H9 (cell line): ENCODE data around the gene TMEM95. TPM values are rescaled to one million over a fixed set of nuclear protein-coding genes. Genes with fewer than 3 reads are reported as not detected.

Experiments used
- DNase-seq: peaks from one replicate; pipeline ENCODE4 v3.0.0-alpha.2; 2017
- H2AFZ ChIP-seq: one replicate; pipeline ENCODE4 v1.6.1; 2013; ENCODE audit warnings: mild to moderate bottlenecking, low read length, control low read depth, moderate library complexity
- H2AK5ac ChIP-seq: 2 replicates; pipeline ENCODE4 v1.6.1; 2013; ENCODE audit warnings: low read length, control low read depth, mixed read lengths; ENCODE audit not compliant: insufficient read length
- H2BK120ac ChIP-seq: one replicate; pipeline ENCODE4 v1.6.1; 2013; ENCODE audit warnings: low read depth, mild to moderate bottlenecking, low read length, control low read depth, inconsistent platforms; ENCODE audit not compliant: poor library complexity, severe bottlenecking
- H2BK12ac ChIP-seq: 2 replicates; pipeline ENCODE4 v1.6.1; 2013; ENCODE audit warnings: low read length, control low read depth, mixed read lengths, low read depth; ENCODE audit not compliant: insufficient read length
- H2BK15ac ChIP-seq: 2 replicates; pipeline ENCODE4 v1.6.1; 2013; ENCODE audit warnings: low read depth, low read length, control low read depth
- H2BK20ac ChIP-seq: one replicate; pipeline ENCODE4 v1.6.1; 2013; ENCODE audit warnings: low read depth, mild to moderate bottlenecking, low read length, control low read depth, inconsistent platforms; ENCODE audit not compliant: poor library complexity, severe bottlenecking
- H2BK5ac ChIP-seq: 2 replicates; pipeline ENCODE4 v1.6.1; 2013; ENCODE audit warnings: low read length, control low read depth, mixed read lengths; ENCODE audit not compliant: insufficient read length
- H3K14ac ChIP-seq: 2 replicates; pipeline ENCODE4 v1.6.1; 2013; ENCODE audit warnings: low read length, control low read depth; ENCODE audit not compliant: insufficient read depth
- H3K18ac ChIP-seq: 2 replicates; pipeline ENCODE4 v1.6.1; 2013; ENCODE audit warnings: low read depth, mild to moderate bottlenecking, mixed read lengths, low read length, control low read depth; ENCODE audit not compliant: insufficient read length
- H3K23ac ChIP-seq: 2 replicates; pipeline ENCODE4 v1.6.1; 2013; ENCODE audit warnings: low read length, control low read depth, mixed read lengths, low read depth; ENCODE audit not compliant: insufficient read length
- H3K23me2 ChIP-seq: 2 replicates; pipeline ENCODE4 v1.6.1; 2013; ENCODE audit warnings: low read depth, mild to moderate bottlenecking, mixed read lengths, low read length, control low read depth; ENCODE audit not compliant: insufficient read length, poor library complexity, severe bottlenecking
- H3K27ac ChIP-seq: 2 replicates; pipeline ENCODE4 v1.5.1; 2013; ENCODE audit warnings: low read length, control low read depth, mixed read lengths, low read depth; ENCODE audit not compliant: insufficient read length
- H3K27me3 ChIP-seq: 2 replicates; pipeline ENCODE4 v1.6.1; 2013; ENCODE audit warnings: low read length, control low read depth, inconsistent platforms; ENCODE audit not compliant: insufficient read depth
- H3K4ac ChIP-seq: 2 replicates; pipeline ENCODE4 v1.6.1; 2013; ENCODE audit warnings: low read depth, mild to moderate bottlenecking, control low read depth, inconsistent platforms, low read length, moderate library complexity
- H3K4me1 ChIP-seq: 2 replicates; pipeline ENCODE4 v1.6.1; 2013; ENCODE audit warnings: low read length, control low read depth, inconsistent platforms; ENCODE audit not compliant: insufficient read depth
- H3K4me2 ChIP-seq: 2 replicates; pipeline ENCODE4 v1.6.1; 2013; ENCODE audit warnings: low read length, control low read depth, mixed read lengths; ENCODE audit not compliant: insufficient read length, insufficient read depth
- H3K56ac ChIP-seq: 2 replicates; pipeline ENCODE4 v1.6.1; 2013; ENCODE audit warnings: low read depth, mild to moderate bottlenecking, mixed read lengths, low read length, control low read depth; ENCODE audit not compliant: insufficient read length
- H3K79me1 ChIP-seq: 2 replicates; pipeline ENCODE4 v1.6.1; 2013; ENCODE audit warnings: low read depth, mild to moderate bottlenecking, moderate library complexity, low read length, control low read depth, inconsistent platforms; ENCODE audit not compliant: insufficient read depth, poor library complexity, severe bottlenecking
- H3K79me2 ChIP-seq: 2 replicates; pipeline ENCODE4 v1.6.1; 2013; ENCODE audit warnings: low read length, control low read depth, inconsistent platforms; ENCODE audit not compliant: insufficient read depth
- H3K9ac ChIP-seq: 2 replicates; pipeline ENCODE4 v1.6.1; 2013; ENCODE audit warnings: low read length, control low read depth, mixed read lengths; ENCODE audit not compliant: insufficient read length; ENCODE audit errors: extremely low read depth
- H3K9me3 ChIP-seq: one replicate; pipeline ENCODE4 v1.6.1; 2013; ENCODE audit warnings: low read depth, low read length, inconsistent platforms; ENCODE audit not compliant: control insufficient read depth
- H3T11ph ChIP-seq: one replicate; pipeline ENCODE4 v1.6.1; 2013; ENCODE audit warnings: mild to moderate bottlenecking, low read length, control low read depth, inconsistent platforms
- H4K20me1 ChIP-seq: one replicate; pipeline ENCODE4 v1.6.1; 2013; ENCODE audit not compliant: control insufficient read depth, insufficient read length, insufficient read depth
- H4K5ac ChIP-seq: 2 replicates; pipeline ENCODE4 v1.6.1; 2013; ENCODE audit warnings: low read depth, mild to moderate bottlenecking, mixed read lengths, low read length, control low read depth; ENCODE audit not compliant: insufficient read length
- H4K8ac ChIP-seq: replicated peaks from 2 replicates; pipeline ENCODE4 v1.6.1; 2013; ENCODE audit warnings: low read length, control low read depth, mixed read lengths, low read depth; ENCODE audit not compliant: insufficient read length
- H4K91ac ChIP-seq: 2 replicates; pipeline ENCODE4 v1.6.1; 2013; ENCODE audit warnings: low read depth, mild to moderate bottlenecking, moderate library complexity, mixed read lengths, low read length, control low read depth; ENCODE audit not compliant: insufficient read length
- H3K27ac Mint-ChIP-seq, 3 experiments: 2 replicates in 2 of 3; 3 replicates in 1 of 3; pipeline ENCODE4 v1.8.0; 2020 to 2021; ENCODE audit warnings: mixed read lengths in 3 of 3, mild to moderate bottlenecking in 1 of 3, moderate library complexity in 1 of 3
- H3K27me3 Mint-ChIP-seq: 2 replicates; pipeline ENCODE4 v1.8.0; 2021; ENCODE audit warnings: low read depth, mild to moderate bottlenecking, moderate library complexity, mixed read lengths
- H3K36me3 Mint-ChIP-seq, 3 experiments: 2 replicates in 2 of 3; 3 replicates in 1 of 3; pipeline ENCODE4 v1.8.0; 2020 to 2021; ENCODE audit warnings: low read depth in 3 of 3, mixed read lengths in 3 of 3; ENCODE audit not compliant: insufficient read depth in 1 of 3
- H3K4me1 Mint-ChIP-seq, 2 experiments: 2 replicates each; pipeline ENCODE4 v1.8.0; 2020; ENCODE audit warnings: mixed read lengths in 2 of 2
- H3K4me3 Mint-ChIP-seq, 2 experiments: 2 replicates in 1 of 2; 3 replicates in 1 of 2; pipeline ENCODE4 v1.8.0; 2020 to 2021; ENCODE audit warnings: mild to moderate bottlenecking in 2 of 2, mixed read lengths in 2 of 2, moderate library complexity in 1 of 2
- H3K9me3 Mint-ChIP-seq, 2 experiments: 2 replicates in 1 of 2; 3 replicates in 1 of 2; pipeline ENCODE4 v1.8.0; 2020; ENCODE audit warnings: mild to moderate bottlenecking in 2 of 2, mixed read lengths in 2 of 2, moderate library complexity in 1 of 2
- CTCF ChIP-seq: fragments of 200-600 bp; sonication (generic); conservative IDR thresholded peaks from 3 replicates; pipeline ENCODE4 v1.8.0; 2021; ENCODE audit warnings: antibody characterized with exemption, mild to moderate bottlenecking
- WGBS: extraction: QIAGEN DNeasy Blood & Tissue Kit; methylation state at CpG from one replicate; pipeline ENCODE4 v1.1.7; 2013; ENCODE audit warnings: missing lambda C conversion rate, low lambda C conversion rate, mixed read lengths; ENCODE audit not compliant: insufficient read length; ENCODE audit errors: extremely low coverage; 5-methylcytosine and 5-hydroxymethylcytosine counted together
- total RNA-seq: library from RNA; stranded (reverse); gene quantifications from 2 replicates; pipeline ENCODE4 v1.2.1, GENCODE V29; 2021

The TMEM95 gene
- total RNA-seq, 1 experiment from 2014 or later, result not detected

GRCh38 chr17:7369825-7370224 lies 14.9 kb downstream of the TMEM95 start:
- H3K4me1 Mint-ChIP-seq, result peaks cover 5 to 24% of the 10 kb centered on the region in 2 experiments
- Histone ChIP-seq H3K27ac (no peak overlapping the region), H2BK120ac (no peak overlapping the region), H3K4ac (no peak overlapping the region), H4K5ac (no peak overlapping the region), H3K9ac (no peak overlapping the region), H2AFZ (no peak overlapping the region), H4K8ac (no peak overlapping the region), H4K91ac (no peak overlapping the region), H2BK5ac (no peak overlapping the region), H4K20me1 (no peaks in the 10 kb centered on the region), H3K27me3 (no peaks in the 10 kb centered on the region), H3T11ph (no peak overlapping the region), H2BK15ac (no peak overlapping the region), H2BK12ac (no peak overlapping the region), H3K14ac (no peak overlapping the region), H3K79me2 (no peaks in the 10 kb centered on the region), H2BK20ac (no peak overlapping the region), H3K9me3 (no peaks in the 10 kb centered on the region), H3K56ac (no peak overlapping the region), H3K18ac (no peak overlapping the region), H3K23me2 (no peaks in the 10 kb centered on the region), H3K4me1 (peaks cover 5% of the 10 kb centered on the region; the same call in 1 of the 2 replicates), H3K23ac (no peak overlapping the region), H3K79me1 (no peaks in the 10 kb centered on the region), H3K4me2 (no peak overlapping the region), H2AK5ac (no peak overlapping the region)
- no peak overlapping the region for H3K27ac Mint-ChIP-seq
- DNase-seq, result no peak
- no peak for TF ChIP-seq CTCF
- no peaks in the 10 kb centered on the region for H3K36me3 Mint-ChIP-seq
- no peaks in the 10 kb centered on the region for H3K9me3 Mint-ChIP-seq
- H3K4me3 Mint-ChIP-seq, result no peak overlapping the region
- WGBS, result no CpG with 5 or more reads among the region's 5 CpGs
- H3K27me3 Mint-ChIP-seq, result peaks cover 6% of the 10 kb centered on the region; the same call in 1 of the 2 replicates
